Gastrocnemius medialis (tissue), 4 donors: ENCODE measurements around the gene SIAH1.

Experiments
- POLR2A ChIP-seq, 2 donors: fragments of 450-650 bp; IDR thresholded peaks; one replicate each; pipeline ENCODE4 v1.6.1; 2017; ENCODE audit warnings: antibody characterized with exemption in 2 of 2, mild to moderate bottlenecking in 2 of 2, moderate library complexity in 2 of 2
- TF ChIP-seq, protein P1 (sequence below), 5 experiments: fragments of 450-650 bp in 3 of 5; fragments of 200-600 bp in 2 of 5; sonication (generic) in 2 of 5; IDR thresholded peaks in 4 of 5; conservative IDR thresholded peaks in 1 of 5; 1 replicate in 4 of 5; 2 replicates in 1 of 5; pipeline ENCODE4 v1.5.1; 2016 to 2019; ENCODE audit warnings: antibody characterized with exemption in 5 of 5, mild to moderate bottlenecking in 3 of 5, moderate library complexity in 3 of 5

DNA sequence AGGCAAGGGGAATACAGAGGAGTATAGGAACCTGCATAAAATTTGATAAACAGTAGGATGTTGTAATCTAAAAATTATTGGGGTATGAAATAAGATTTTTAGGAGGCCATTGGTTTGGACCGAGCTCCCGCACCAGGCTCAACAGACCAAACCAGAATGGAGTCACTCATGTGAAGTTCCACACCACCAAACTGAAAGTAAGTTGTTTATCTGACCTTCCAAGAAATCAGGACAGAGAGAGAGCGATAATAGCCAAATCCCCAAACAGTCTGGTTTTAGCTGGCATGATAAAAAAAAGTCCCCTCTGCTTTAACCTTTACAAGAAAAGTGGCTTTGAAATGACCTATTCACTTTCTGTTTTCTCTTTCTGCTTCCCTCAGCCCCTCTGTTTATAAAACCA lies 45.7 kb upstream of the SIAH1 start:
- TF ChIP-seq, protein P1, sequence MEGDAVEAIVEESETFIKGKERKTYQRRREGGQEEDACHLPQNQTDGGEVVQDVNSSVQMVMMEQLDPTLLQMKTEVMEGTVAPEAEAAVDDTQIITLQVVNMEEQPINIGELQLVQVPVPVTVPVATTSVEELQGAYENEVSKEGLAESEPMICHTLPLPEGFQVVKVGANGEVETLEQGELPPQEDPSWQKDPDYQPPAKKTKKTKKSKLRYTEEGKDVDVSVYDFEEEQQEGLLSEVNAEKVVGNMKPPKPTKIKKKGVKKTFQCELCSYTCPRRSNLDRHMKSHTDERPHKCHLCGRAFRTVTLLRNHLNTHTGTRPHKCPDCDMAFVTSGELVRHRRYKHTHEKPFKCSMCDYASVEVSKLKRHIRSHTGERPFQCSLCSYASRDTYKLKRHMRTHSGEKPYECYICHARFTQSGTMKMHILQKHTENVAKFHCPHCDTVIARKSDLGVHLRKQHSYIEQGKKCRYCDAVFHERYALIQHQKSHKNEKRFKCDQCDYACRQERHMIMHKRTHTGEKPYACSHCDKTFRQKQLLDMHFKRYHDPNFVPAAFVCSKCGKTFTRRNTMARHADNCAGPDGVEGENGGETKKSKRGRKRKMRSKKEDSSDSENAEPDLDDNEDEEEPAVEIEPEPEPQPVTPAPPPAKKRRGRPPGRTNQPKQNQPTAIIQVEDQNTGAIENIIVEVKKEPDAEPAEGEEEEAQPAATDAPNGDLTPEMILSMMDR (IDR thresholded peaks at IDR 0.05 in 4 of 5, conservative IDR thresholded peaks at IDR 0.05 in 1 of 5), result no peak
- TF ChIP-seq POLR2A (IDR thresholded peaks at IDR 0.05), result no peak
